H9 (cell line): ENCODE results near the gene SP140. TPM values are rescaled to one million over a fixed set of nuclear protein-coding genes. Genes with fewer than 3 reads are reported as not detected.
"Not testable (repeated sequence)": the region's sequence is repeated elsewhere in the genome, so short reads cannot be mapped to it uniquely, and the experiment has no call there.

Experiments used
- DNase-seq: peaks from one replicate; pipeline ENCODE4 v3.0.0-alpha.2; 2017
- H2AFZ ChIP-seq: one replicate; pipeline ENCODE4 v1.6.1; 2013; ENCODE audit warnings: mild to moderate bottlenecking, low read length, control low read depth, moderate library complexity
- H2AK5ac ChIP-seq: 2 replicates; pipeline ENCODE4 v1.6.1; 2013; ENCODE audit warnings: low read length, control low read depth, mixed read lengths; ENCODE audit not compliant: insufficient read length
- H2BK120ac ChIP-seq: one replicate; pipeline ENCODE4 v1.6.1; 2013; ENCODE audit warnings: low read depth, mild to moderate bottlenecking, low read length, control low read depth, inconsistent platforms; ENCODE audit not compliant: poor library complexity, severe bottlenecking
- H2BK12ac ChIP-seq: 2 replicates; pipeline ENCODE4 v1.6.1; 2013; ENCODE audit warnings: low read length, control low read depth, mixed read lengths, low read depth; ENCODE audit not compliant: insufficient read length
- H2BK15ac ChIP-seq: 2 replicates; pipeline ENCODE4 v1.6.1; 2013; ENCODE audit warnings: low read depth, low read length, control low read depth
- H2BK20ac ChIP-seq: one replicate; pipeline ENCODE4 v1.6.1; 2013; ENCODE audit warnings: low read depth, mild to moderate bottlenecking, low read length, control low read depth, inconsistent platforms; ENCODE audit not compliant: poor library complexity, severe bottlenecking
- H2BK5ac ChIP-seq: 2 replicates; pipeline ENCODE4 v1.6.1; 2013; ENCODE audit warnings: low read length, control low read depth, mixed read lengths; ENCODE audit not compliant: insufficient read length
- H3K14ac ChIP-seq: 2 replicates; pipeline ENCODE4 v1.6.1; 2013; ENCODE audit warnings: low read length, control low read depth; ENCODE audit not compliant: insufficient read depth
- H3K18ac ChIP-seq: 2 replicates; pipeline ENCODE4 v1.6.1; 2013; ENCODE audit warnings: low read depth, mild to moderate bottlenecking, mixed read lengths, low read length, control low read depth; ENCODE audit not compliant: insufficient read length
- H3K23ac ChIP-seq: 2 replicates; pipeline ENCODE4 v1.6.1; 2013; ENCODE audit warnings: low read length, control low read depth, mixed read lengths, low read depth; ENCODE audit not compliant: insufficient read length
- H3K23me2 ChIP-seq: 2 replicates; pipeline ENCODE4 v1.6.1; 2013; ENCODE audit warnings: low read depth, mild to moderate bottlenecking, mixed read lengths, low read length, control low read depth; ENCODE audit not compliant: insufficient read length, poor library complexity, severe bottlenecking
- H3K27ac ChIP-seq: 2 replicates; pipeline ENCODE4 v1.5.1; 2013; ENCODE audit warnings: low read length, control low read depth, mixed read lengths, low read depth; ENCODE audit not compliant: insufficient read length
- H3K27me3 ChIP-seq: 2 replicates; pipeline ENCODE4 v1.6.1; 2013; ENCODE audit warnings: low read length, control low read depth, inconsistent platforms; ENCODE audit not compliant: insufficient read depth
- H3K4ac ChIP-seq: 2 replicates; pipeline ENCODE4 v1.6.1; 2013; ENCODE audit warnings: low read depth, mild to moderate bottlenecking, control low read depth, inconsistent platforms, low read length, moderate library complexity
- H3K4me1 ChIP-seq: 2 replicates; pipeline ENCODE4 v1.6.1; 2013; ENCODE audit warnings: low read length, control low read depth, inconsistent platforms; ENCODE audit not compliant: insufficient read depth
- H3K4me2 ChIP-seq: 2 replicates; pipeline ENCODE4 v1.6.1; 2013; ENCODE audit warnings: low read length, control low read depth, mixed read lengths; ENCODE audit not compliant: insufficient read length, insufficient read depth
- H3K56ac ChIP-seq: 2 replicates; pipeline ENCODE4 v1.6.1; 2013; ENCODE audit warnings: low read depth, mild to moderate bottlenecking, mixed read lengths, low read length, control low read depth; ENCODE audit not compliant: insufficient read length
- H3K79me1 ChIP-seq: 2 replicates; pipeline ENCODE4 v1.6.1; 2013; ENCODE audit warnings: low read depth, mild to moderate bottlenecking, moderate library complexity, low read length, control low read depth, inconsistent platforms; ENCODE audit not compliant: insufficient read depth, poor library complexity, severe bottlenecking
- H3K79me2 ChIP-seq: 2 replicates; pipeline ENCODE4 v1.6.1; 2013; ENCODE audit warnings: low read length, control low read depth, inconsistent platforms; ENCODE audit not compliant: insufficient read depth
- H3K9ac ChIP-seq: 2 replicates; pipeline ENCODE4 v1.6.1; 2013; ENCODE audit warnings: low read length, control low read depth, mixed read lengths; ENCODE audit not compliant: insufficient read length; ENCODE audit errors: extremely low read depth
- H3K9me3 ChIP-seq: one replicate; pipeline ENCODE4 v1.6.1; 2013; ENCODE audit warnings: low read depth, low read length, inconsistent platforms; ENCODE audit not compliant: control insufficient read depth
- H3T11ph ChIP-seq: one replicate; pipeline ENCODE4 v1.6.1; 2013; ENCODE audit warnings: mild to moderate bottlenecking, low read length, control low read depth, inconsistent platforms
- H4K20me1 ChIP-seq: one replicate; pipeline ENCODE4 v1.6.1; 2013; ENCODE audit not compliant: control insufficient read depth, insufficient read length, insufficient read depth
- H4K5ac ChIP-seq: 2 replicates; pipeline ENCODE4 v1.6.1; 2013; ENCODE audit warnings: low read depth, mild to moderate bottlenecking, mixed read lengths, low read length, control low read depth; ENCODE audit not compliant: insufficient read length
- H4K8ac ChIP-seq: replicated peaks from 2 replicates; pipeline ENCODE4 v1.6.1; 2013; ENCODE audit warnings: low read length, control low read depth, mixed read lengths, low read depth; ENCODE audit not compliant: insufficient read length
- H4K91ac ChIP-seq: 2 replicates; pipeline ENCODE4 v1.6.1; 2013; ENCODE audit warnings: low read depth, mild to moderate bottlenecking, moderate library complexity, mixed read lengths, low read length, control low read depth; ENCODE audit not compliant: insufficient read length
- H3K27ac Mint-ChIP-seq, 3 experiments: 2 replicates in 2 of 3; 3 replicates in 1 of 3; pipeline ENCODE4 v1.8.0; 2020 to 2021; ENCODE audit warnings: mixed read lengths in 3 of 3, mild to moderate bottlenecking in 1 of 3, moderate library complexity in 1 of 3
- H3K27me3 Mint-ChIP-seq: 2 replicates; pipeline ENCODE4 v1.8.0; 2021; ENCODE audit warnings: low read depth, mild to moderate bottlenecking, moderate library complexity, mixed read lengths
- H3K36me3 Mint-ChIP-seq, 3 experiments: 2 replicates in 2 of 3; 3 replicates in 1 of 3; pipeline ENCODE4 v1.8.0; 2020 to 2021; ENCODE audit warnings: low read depth in 3 of 3, mixed read lengths in 3 of 3; ENCODE audit not compliant: insufficient read depth in 1 of 3
- H3K4me1 Mint-ChIP-seq, 2 experiments: 2 replicates each; pipeline ENCODE4 v1.8.0; 2020; ENCODE audit warnings: mixed read lengths in 2 of 2
- H3K4me3 Mint-ChIP-seq, 2 experiments: 2 replicates in 1 of 2; 3 replicates in 1 of 2; pipeline ENCODE4 v1.8.0; 2020 to 2021; ENCODE audit warnings: mild to moderate bottlenecking in 2 of 2, mixed read lengths in 2 of 2, moderate library complexity in 1 of 2
- H3K9me3 Mint-ChIP-seq, 2 experiments: 2 replicates in 1 of 2; 3 replicates in 1 of 2; pipeline ENCODE4 v1.8.0; 2020; ENCODE audit warnings: mild to moderate bottlenecking in 2 of 2, mixed read lengths in 2 of 2, moderate library complexity in 1 of 2
- CTCF ChIP-seq: fragments of 200-600 bp; sonication (generic); conservative IDR thresholded peaks from 3 replicates; pipeline ENCODE4 v1.8.0; 2021; ENCODE audit warnings: antibody characterized with exemption, mild to moderate bottlenecking
- WGBS: extraction: QIAGEN DNeasy Blood & Tissue Kit; methylation state at CpG from one replicate; pipeline ENCODE4 v1.1.7; 2013; ENCODE audit warnings: missing lambda C conversion rate, low lambda C conversion rate, mixed read lengths; ENCODE audit not compliant: insufficient read length; ENCODE audit errors: extremely low coverage; 5-methylcytosine and 5-hydroxymethylcytosine counted together
- total RNA-seq: library from RNA; stranded (reverse); gene quantifications from 2 replicates; pipeline ENCODE4 v1.2.1, GENCODE V29; 2021

The SP140 gene
- total RNA-seq, 1 experiment from 2014 or later: 0.31 TPM

GRCh38 chr2:230221493-230221892 lies 4.0 kb upstream of the SP140 start:
- Histone ChIP-seq H2BK120ac (no peak overlapping the region), H4K5ac (no peak overlapping the region), H2BK12ac (no peak overlapping the region), H3K9ac (no peak overlapping the region), H4K20me1 (no peaks in the 10 kb centered on the region), H3K56ac (no peak overlapping the region), H3K4me2 (no peak overlapping the region), H2BK15ac (no peak overlapping the region), H4K8ac (no peak overlapping the region), H3T11ph (no peak overlapping the region), H3K27me3 (no peaks in the 10 kb centered on the region), H2BK20ac (no peak overlapping the region), H3K18ac (no peak overlapping the region), H3K4ac (no peak overlapping the region), H3K14ac (no peak overlapping the region), H2AK5ac (no peak overlapping the region), H4K91ac (no peak overlapping the region), H3K23me2 (peaks cover 6% of the 10 kb centered on the region), H3K27ac (no peak overlapping the region), H2BK5ac (no peak overlapping the region), H3K9me3 (no peaks in the 10 kb centered on the region), H3K79me1 (no peaks in the 10 kb centered on the region), H3K79me2 (no peaks in the 10 kb centered on the region), H3K23ac (no peak overlapping the region), H2AFZ (no peak overlapping the region), H3K4me1 (no peaks in the 10 kb centered on the region)
- H3K4me3 Mint-ChIP-seq: no peak overlapping the region
- peaks cover 9 to 10% of the 10 kb centered on the region in 2 experiments for H3K4me1 Mint-ChIP-seq
- WGBS: no CpG with 5 or more reads among the region's 4 CpGs
- DNase-seq: no peak
- H3K36me3 Mint-ChIP-seq: peaks cover 0 to 1% (median 0%) of the 10 kb centered on the region in 3 experiments; a peak in 1 of 7 replicates
- H3K9me3 Mint-ChIP-seq: no peaks in the 10 kb centered on the region
- no peak for TF ChIP-seq CTCF
- H3K27me3 Mint-ChIP-seq: no peaks in the 10 kb centered on the region
- no peak overlapping the region; a peak in 1 of 7 replicates for H3K27ac Mint-ChIP-seq

GRCh38 chr2:230222829-230223228 lies 2.7 kb upstream of the SP140 start:
- H3K4ac ChIP-seq, H2BK15ac ChIP-seq, H4K5ac ChIP-seq, H3K18ac ChIP-seq, H2BK20ac ChIP-seq, H3K27me3 Mint-ChIP-seq, H2BK120ac ChIP-seq, H3K23ac ChIP-seq, H3K79me1 ChIP-seq, H4K20me1 ChIP-seq, H3K4me1 ChIP-seq, H3K27ac ChIP-seq, H3K14ac ChIP-seq, H3T11ph ChIP-seq, H2BK12ac ChIP-seq, H3K4me2 ChIP-seq, H3K27me3 ChIP-seq, DNase-seq, H3K56ac ChIP-seq, H3K79me2 ChIP-seq, H3K36me3 Mint-ChIP-seq, H3K9ac ChIP-seq, H4K91ac ChIP-seq, H2AFZ ChIP-seq, H3K23me2 ChIP-seq, H3K4me3 Mint-ChIP-seq, H3K9me3 ChIP-seq, H3K9me3 Mint-ChIP-seq, H4K8ac ChIP-seq, H2BK5ac ChIP-seq, H3K27ac Mint-ChIP-seq, H2AK5ac ChIP-seq: not testable (repeated sequence)
- H3K4me1 Mint-ChIP-seq: peaks cover 9 to 10% of the 10 kb centered on the region in 2 experiments
- WGBS: no CpG with 5 or more reads among the region's 4 CpGs
